IPS DF 4.7 (cell line): ENCODE data around the gene DRD5.

Experiments
- DNase-seq: peaks from one replicate; pipeline ENCODE4 v3.0.0-alpha.2; 2013; ENCODE audit warnings: low spot score; ENCODE audit errors: extremely low read depth

DRD5 gene

GRCh38 chr4:9812501-9813340 is 31.3 kb downstream of the DRD5 start:
- DNase-seq, result no peak

GRCh38 chr4:9816285-9816684 is 34.9 kb downstream of the DRD5 start:
- DNase-seq, result no peak

GRCh38 chr4:9820343-9820742 is 38.9 kb downstream of the DRD5 start:
- no peak for DNase-seq

GRCh38 chr4:9825049-9825448 is 43.6 kb downstream of the DRD5 start:
- DNase-seq, result no peak

- no peak for DNase-seq
These were observed 45.1 kb downstream of the DRD5 start for GRCh38 chr4:9826551-9826950.

GRCh38 chr4:9832640-9833039 is 51.2 kb downstream of the DRD5 start:
- no peak for DNase-seq

GRCh38 chr4:9833421-9833820 is 52.0 kb downstream of the DRD5 start:
- no peak for DNase-seq
